Liver (tissue), 9 donors: ENCODE data around the gene C8G. TPM values are rescaled to one million over a fixed set of nuclear protein-coding genes. Genes with fewer than 3 reads are reported as not detected.

ENCODE experiments used
- DNase-seq: peaks from one replicate; pipeline ENCODE4 v3.0.0-alpha.2; 2017; ENCODE audit warnings: low spot score
- H3K27ac ChIP-seq, 2 donors: one replicate each; pipeline ENCODE4 v1.7.0; 2013; ENCODE audit warnings: inconsistent platforms in 2 of 2, low read length in 2 of 2, control low read depth in 1 of 2, low read depth in 1 of 2, mild to moderate bottlenecking in 1 of 2
- H3K27me3 ChIP-seq, 4 donors: one replicate each; pipeline versions ENCODE4 v1.6.1 to v1.7.0; 2013; ENCODE audit warnings: low read length in 3 of 4, inconsistent platforms in 1 of 4, mild to moderate bottlenecking in 1 of 4, moderate library complexity in 1 of 4; ENCODE audit not compliant: control insufficient read depth in 4 of 4, insufficient read depth in 4 of 4
- H3K36me3 ChIP-seq, 4 donors: one replicate each; pipeline versions ENCODE4 v1.6.1 to v1.7.0; 2013; ENCODE audit warnings: low read length in 3 of 4, mild to moderate bottlenecking in 3 of 4, low read depth in 1 of 4, moderate library complexity in 1 of 4; ENCODE audit not compliant: control insufficient read depth in 4 of 4, insufficient read depth in 3 of 4
- H3K4me1 ChIP-seq, 4 donors: one replicate each; pipeline versions ENCODE4 v1.6.1 to v1.7.0; 2013; ENCODE audit warnings: low read length in 3 of 4, mild to moderate bottlenecking in 3 of 4, moderate library complexity in 1 of 4; ENCODE audit not compliant: control insufficient read depth in 4 of 4, insufficient read depth in 4 of 4
- H3K4me3 ChIP-seq, 3 donors: one replicate each; pipeline versions ENCODE4 v1.6.1 to v1.7.0; 2013; ENCODE audit warnings: low read length in 3 of 3, control low read depth in 1 of 3, low read depth in 1 of 3, mild to moderate bottlenecking in 1 of 3
- H3K9ac ChIP-seq, 2 donors: one replicate each; pipeline ENCODE4 v1.7.0; 2013; ENCODE audit warnings: low read length in 2 of 2, mild to moderate bottlenecking in 2 of 2, moderate library complexity in 2 of 2, control low read depth in 1 of 2, low read depth in 1 of 2
- H3K9me3 ChIP-seq, 4 donors: one replicate each; pipeline versions ENCODE4 v1.6.1 to v1.7.0; 2013; ENCODE audit warnings: low read length in 3 of 4; ENCODE audit not compliant: control insufficient read depth in 4 of 4
- ATF3 ChIP-seq: IDR thresholded peaks from 2 replicates; pipeline ENCODE4 v1.6.1; 2016; ENCODE audit warnings: antibody characterized with exemption
- CTCF ChIP-seq: fragments of 150-350 bp; IDR thresholded peaks from 2 replicates; pipeline ENCODE4 v1.5.1; 2017; ENCODE audit warnings: improper control_type of control experiment, low read depth, low read length; ENCODE audit not compliant: missing input control
- EGR1 ChIP-seq, 2 donors: IDR thresholded peaks; 2 replicates each; pipeline ENCODE4 v1.6.1; 2016 to 2018; ENCODE audit warnings: antibody characterized with exemption in 2 of 2, low read depth in 2 of 2
- FOXA2 ChIP-seq: IDR thresholded peaks from 2 replicates; pipeline ENCODE4 v1.6.1; 2016; ENCODE audit warnings: antibody characterized with exemption
- HNF4A ChIP-seq, 2 donors: conservative IDR thresholded peaks; 2 replicates each; pipeline ENCODE4 v1.6.1; 2016; ENCODE audit warnings: antibody characterized with exemption in 2 of 2, mild to moderate bottlenecking in 2 of 2
- JUND ChIP-seq, 2 donors: IDR thresholded peaks; 2 replicates each; pipeline ENCODE4 v1.6.1; 2016; ENCODE audit warnings: antibody characterized with exemption in 2 of 2
- NR2F2 ChIP-seq: IDR thresholded peaks from 2 replicates; pipeline ENCODE4 v1.6.1; 2016; ENCODE audit warnings: antibody characterized with exemption
- TAF1 ChIP-seq: conservative IDR thresholded peaks from 2 replicates; pipeline ENCODE4 v1.6.1; 2016; ENCODE audit warnings: antibody characterized with exemption, mild to moderate bottlenecking
- WGBS: extraction: QIAGEN DNeasy Blood & Tissue Kit; methylation state at CpG from one replicate; pipeline ENCODE4 v1.1.7; 2013; 5-methylcytosine and 5-hydroxymethylcytosine counted together
- polyA plus RNA-seq, 2 donors: library from polyadenylated mRNA; stranded (reverse) in 1 of 2; unstranded in 1 of 2; fragments of 200-250 nt in 1 of 2; fragments of >200 nt in 1 of 2; fragmentation: Nextera tagmentation in 1 of 2; extraction: Ambion mirVana in 1 of 2; gene quantifications; one replicate each; pipeline versions ENCODE4 v1.2.1 to v1.2.3, GENCODE V29; 2013 to 2015
- total RNA-seq, 2 donors: library from RNA; depleted of rRNA; stranded (reverse); fragments of >200 nt; gene quantifications; one replicate each; pipeline ENCODE4 v1.2.3, GENCODE V29; 2014
- TF ChIP-seq, protein P1 (sequence below): IDR thresholded peaks from 2 replicates; pipeline ENCODE4 v1.6.1; 2016; ENCODE audit warnings: antibody characterized with exemption, mild to moderate bottlenecking
- donor health status: healthy.
- donor health status: healthy.
- donor health status: healthy.
- donor health status: healthy.
- donor health status: healthy.

The C8G gene
- total and polyA plus RNA-seq, 4 donors = 25.1 to 1,117 (median 607) TPM

DNA sequence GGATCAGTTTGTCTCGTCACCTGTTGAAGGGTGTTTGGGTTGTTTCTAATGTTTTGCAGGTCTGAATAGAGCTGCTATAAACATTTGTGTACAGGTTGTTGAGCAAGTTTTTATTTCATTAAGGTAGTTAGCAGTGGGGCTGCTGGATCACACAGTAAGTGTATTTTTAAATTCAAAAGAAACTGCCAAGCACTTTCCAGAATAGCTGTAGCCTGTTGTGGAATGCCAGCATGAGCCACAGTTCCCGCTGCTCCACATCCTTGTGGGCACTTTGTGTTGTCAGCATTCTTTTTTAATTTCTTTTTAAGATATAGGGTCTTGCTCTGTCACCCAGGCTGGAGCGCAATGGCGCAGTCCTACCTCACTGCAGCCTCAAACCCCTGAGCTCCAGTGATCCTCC, 15.0 kb upstream of the C8G start (continued):
- TF ChIP-seq TAF1 (no peak), JUND (IDR thresholded peaks at IDR 0.05) (no peak)

DNA sequence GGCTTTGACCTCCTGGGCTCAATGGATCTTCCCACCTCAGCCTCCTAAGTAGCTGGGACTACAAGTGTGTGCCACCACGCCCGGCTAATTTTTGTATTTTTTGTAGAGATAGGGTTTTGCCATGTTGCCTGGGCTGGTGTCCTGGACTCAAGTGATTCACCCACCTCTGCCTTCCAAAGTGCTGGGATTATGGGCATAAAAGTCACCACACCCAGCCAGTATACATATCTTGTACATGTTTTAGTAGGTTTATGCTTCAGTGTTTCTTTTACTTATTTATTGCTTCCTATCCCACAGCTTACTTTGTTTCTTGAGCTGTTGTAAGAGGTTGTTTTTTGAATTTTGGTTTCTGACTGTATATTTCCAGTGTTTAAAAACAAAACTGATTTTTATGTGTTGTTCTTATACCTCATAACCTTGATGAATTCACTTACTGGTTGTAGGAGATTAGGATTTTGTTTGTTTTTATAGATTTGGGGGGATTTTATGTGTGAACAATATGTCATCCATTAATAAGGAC, 13.4 kb upstream of the C8G start:
- DNase-seq = no peak
- H3K4me1 ChIP-seq = no peaks in the 10 kb centered on the region
- no peak overlapping the region for H3K9ac ChIP-seq
- TF ChIP-seq CTCF (no peak), EGR1 (IDR thresholded peaks at IDR 0.05; ENCODE audit: low read depth in 2 of 2) (no peak), FOXA2 (no peak), ATF3 (no peak), HNF4A (conservative IDR thresholded peaks at IDR 0.05) (no peak), TAF1 (no peak), NR2F2 (no peak)
- TF ChIP-seq, protein P1, sequence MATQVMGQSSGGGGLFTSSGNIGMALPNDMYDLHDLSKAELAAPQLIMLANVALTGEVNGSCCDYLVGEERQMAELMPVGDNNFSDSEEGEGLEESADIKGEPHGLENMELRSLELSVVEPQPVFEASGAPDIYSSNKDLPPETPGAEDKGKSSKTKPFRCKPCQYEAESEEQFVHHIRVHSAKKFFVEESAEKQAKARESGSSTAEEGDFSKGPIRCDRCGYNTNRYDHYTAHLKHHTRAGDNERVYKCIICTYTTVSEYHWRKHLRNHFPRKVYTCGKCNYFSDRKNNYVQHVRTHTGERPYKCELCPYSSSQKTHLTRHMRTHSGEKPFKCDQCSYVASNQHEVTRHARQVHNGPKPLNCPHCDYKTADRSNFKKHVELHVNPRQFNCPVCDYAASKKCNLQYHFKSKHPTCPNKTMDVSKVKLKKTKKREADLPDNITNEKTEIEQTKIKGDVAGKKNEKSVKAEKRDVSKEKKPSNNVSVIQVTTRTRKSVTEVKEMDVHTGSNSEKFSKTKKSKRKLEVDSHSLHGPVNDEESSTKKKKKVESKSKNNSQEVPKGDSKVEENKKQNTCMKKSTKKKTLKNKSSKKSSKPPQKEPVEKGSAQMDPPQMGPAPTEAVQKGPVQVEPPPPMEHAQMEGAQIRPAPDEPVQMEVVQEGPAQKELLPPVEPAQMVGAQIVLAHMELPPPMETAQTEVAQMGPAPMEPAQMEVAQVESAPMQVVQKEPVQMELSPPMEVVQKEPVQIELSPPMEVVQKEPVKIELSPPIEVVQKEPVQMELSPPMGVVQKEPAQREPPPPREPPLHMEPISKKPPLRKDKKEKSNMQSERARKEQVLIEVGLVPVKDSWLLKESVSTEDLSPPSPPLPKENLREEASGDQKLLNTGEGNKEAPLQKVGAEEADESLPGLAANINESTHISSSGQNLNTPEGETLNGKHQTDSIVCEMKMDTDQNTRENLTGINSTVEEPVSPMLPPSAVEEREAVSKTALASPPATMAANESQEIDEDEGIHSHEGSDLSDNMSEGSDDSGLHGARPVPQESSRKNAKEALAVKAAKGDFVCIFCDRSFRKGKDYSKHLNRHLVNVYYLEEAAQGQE = no peak
- H3K27me3 ChIP-seq = no peaks in the 10 kb centered on the region
- H3K4me3 ChIP-seq = no peak overlapping the region
- 96% methylated on average over 2 of the region's 2 CpGs for WGBS
- peaks cover 0 to 6% (median 4%) of the 10 kb centered on the region in 4 donors for H3K36me3 ChIP-seq
- no peak overlapping the region for H3K27ac ChIP-seq
- no peaks in the 10 kb centered on the region for H3K9me3 ChIP-seq

GRCh38 chr9:136934277-136934676, 10.8 kb upstream of the C8G start:
- Histone ChIP-seq H3K9ac (no peak overlapping the region), H3K4me1 (peaks cover 4 to 18% (median 14%) of the 10 kb centered on the region in 4 donors), H3K4me3 (no peak overlapping the region), H3K9me3 (no peaks in the 10 kb centered on the region), H3K27ac (no peak overlapping the region), H3K27me3 (no peaks in the 10 kb centered on the region), H3K36me3 (no peaks in the 10 kb centered on the region)
- WGBS = 69% methylated on average over 3 of the region's 3 CpGs
- TF ChIP-seq EGR1 (IDR thresholded peaks at IDR 0.05; ENCODE audit: low read depth in 2 of 2) = no peak
- TF ChIP-seq HNF4A (conservative IDR thresholded peaks at IDR 0.05) = peak in 1 of 2 donors; percentile 28
- DNase-seq = no peak

- Histone ChIP-seq H3K27ac (no peak overlapping the region), H3K36me3 (peaks cover 0 to 2% (median 0%) of the 10 kb centered on the region in 4 donors), H3K4me1 (peaks cover 14 to 30% (median 23%) of the 10 kb centered on the region in 4 donors), H3K9me3 (no peaks in the 10 kb centered on the region), H3K4me3 (no peak overlapping the region), H3K9ac (no peak overlapping the region), H3K27me3 (no peaks in the 10 kb centered on the region)
- TF ChIP-seq JUND (IDR thresholded peaks at IDR 0.05) = no peak
- no peak for TF ChIP-seq NR2F2
- 87% methylated on average over 3 of the region's 3 CpGs for WGBS
- no peak for DNase-seq
Observed at GRCh38 chr9:136935651-136936050, 9.4 kb upstream of the C8G start.
